K562 (cell line): Measurements from ENCODE around the gene EOGT. TPM values are rescaled to one million over a fixed set of nuclear protein-coding genes. Genes with fewer than 3 reads are reported as not detected.

Experiments used
- ATAC-seq: fragments of 200-7000 bp; cut with Tn5 transposase; 3 replicates; pipeline ENCODE4 v1.9.1; 2020; ENCODE audit warnings: moderate library complexity
- BruUV-seq: library from RNA; stranded (reverse); fragments of 400-500 nt; replicated peaks from 2 replicates; lab custom pipeline; 2021; lab: Mats Ljungman, UMichigan
- CTCF ChIA-PET: fragments of 300-600 bp; formaldehyde crosslinking; extraction: SDS; loops from one replicate; lab custom pipeline; 2021; ENCODE audit warnings: low intra/inter-chr PET ratio; lab: Yijun Ruan, JAX
- POLR2A ChIA-PET: fragments of 300-600, 350-650 bp; sonication (Branson Sonifier 250); formaldehyde crosslinking; extraction: SDS; loops from one replicate; lab custom pipeline; 2021; ENCODE audit warnings: antibody characterized with exemption, inconsistent platforms; lab: Yijun Ruan, JAX
- DNase-seq, 4 experiments: peaks; one replicate each; pipeline versions ENCODE4 v3.0.0 to v3.0.0-alpha.2; 2011 to 2018; ENCODE audit warnings: low spot score in 3 of 4, mixed read lengths in 3 of 4; ENCODE audit errors: extremely low read depth in 1 of 4
- FAIRE-seq: peaks from 2 replicates; lab custom pipeline; 2011; peaks lifted over from hg19 to GRCh38; lab: Jason Lieb, UNC
- H2AFZ ChIP-seq: 2 replicates; pipeline ENCODE4 v1.6.0; 2011; ENCODE audit warnings: low read depth, low read length, control low read depth, inconsistent platforms
- H3K27ac ChIP-seq: fragments of 200-600 bp; 3 replicates; pipeline ENCODE4 v1.8.0; 2011; ENCODE audit warnings: low read depth, mild to moderate bottlenecking, control low read depth, inconsistent platforms, low read length, moderate library complexity, mixed read lengths; ENCODE audit errors: extremely low read depth
- H3K27me3 ChIP-seq, 2 experiments: fragments of 300-600 bp in 1 of 2; 2 replicates in 1 of 2; 3 replicates in 1 of 2; pipeline versions ENCODE4 v1.6.0 to v1.8.0; 2011; ENCODE audit warnings: inconsistent platforms in 2 of 2, low read length in 2 of 2, mild to moderate bottlenecking in 1 of 2, mixed read lengths in 1 of 2, moderate library complexity in 1 of 2; ENCODE audit not compliant: control insufficient read depth in 2 of 2, insufficient read depth in 2 of 2
- H3K36me3 ChIP-seq: fragments of 300-600 bp; 3 replicates; pipeline ENCODE4 v1.8.0; 2011; ENCODE audit warnings: mild to moderate bottlenecking, low read length, inconsistent platforms; ENCODE audit not compliant: control insufficient read depth, insufficient read depth
- H3K4me1 ChIP-seq, 2 experiments: fragments of 200-600 bp in 1 of 2; replicated peaks in 1 of 2; 2 replicates in 1 of 2; 3 replicates in 1 of 2; pipeline versions ENCODE4 v1.5.1 to v1.8.0; 2011; ENCODE audit warnings: inconsistent platforms in 2 of 2, low read length in 2 of 2, mild to moderate bottlenecking in 1 of 2, mixed read lengths in 1 of 2, moderate library complexity in 1 of 2; ENCODE audit not compliant: control insufficient read depth in 2 of 2, insufficient read depth in 2 of 2
- H3K4me2 ChIP-seq: 2 replicates; pipeline ENCODE4 v1.6.1; 2011; ENCODE audit warnings: low read length, control low read depth, inconsistent platforms, mixed read lengths; ENCODE audit not compliant: insufficient read depth
- H3K4me3 ChIP-seq: fragments of 200-600 bp; sonication (generic), shearing (Covaris generic); 2 replicates; pipeline ENCODE4 v1.5.1; 2016; ENCODE audit warnings: control low read depth, inconsistent platforms
- H3K79me2 ChIP-seq: fragments of 200-600 bp; 3 replicates; pipeline ENCODE4 v1.8.0; 2011; ENCODE audit warnings: low read length, inconsistent platforms; ENCODE audit not compliant: control insufficient read depth, insufficient read depth
- H3K9ac ChIP-seq, 2 experiments: 2 replicates each; pipeline versions ENCODE4 v1.6.0 to v1.6.1; 2011; ENCODE audit warnings: low read depth in 2 of 2, low read length in 2 of 2, control low read depth in 1 of 2, inconsistent platforms in 1 of 2, mild to moderate bottlenecking in 1 of 2, mixed read lengths in 1 of 2; ENCODE audit not compliant: insufficient read depth in 1 of 2
- H3K9me1 ChIP-seq: one replicate; pipeline ENCODE4 v1.6.0; 2011; ENCODE audit warnings: inconsistent platforms, mild to moderate bottlenecking, low read length, moderate library complexity; ENCODE audit not compliant: control insufficient read depth, insufficient read depth
- H3K9me3 ChIP-seq: replicated peaks from 2 replicates; pipeline ENCODE4 v1.5.1; 2011; ENCODE audit warnings: low read depth, low read length, inconsistent platforms; ENCODE audit not compliant: control insufficient read depth, insufficient read depth
- H4K20me1 ChIP-seq: replicated peaks from 2 replicates; pipeline ENCODE4 v1.6.1; 2011; ENCODE audit warnings: low read length, inconsistent platforms, mixed read lengths; ENCODE audit not compliant: control insufficient read depth, insufficient read depth
- CAMTA2 ChIP-seq: fragments of 250-450 bp; sonication (Bioruptor Pico); conservative IDR thresholded peaks from 2 replicates; pipeline ENCODE4 v1.5.1; 2022
- CXXC5 ChIP-seq: fragments of 250-450 bp; sonication (Bioruptor Pico); IDR thresholded peaks from 2 replicates; pipeline ENCODE4 v1.8.0; 2022; ENCODE audit warnings: inconsistent platforms, mild to moderate bottlenecking, moderate library complexity
- ERF ChIP-seq: fragments of 450-650 bp; formaldehyde crosslinking; IDR thresholded peaks from 2 replicates; pipeline ENCODE4 v1.4.0; 2020; ENCODE audit warnings: mild to moderate bottlenecking, mixed read lengths
- FIP1L1 ChIP-seq: fragments of 200-400 bp; formaldehyde crosslinking; IDR thresholded peaks from 2 replicates; pipeline ENCODE4 v1.6.1; 2018; ENCODE audit warnings: mild to moderate bottlenecking, low read depth, low read length; ENCODE audit not compliant: poor library complexity, severe bottlenecking
- FOXA3 ChIP-seq, 2 experiments: fragments of 450-650 bp in 1 of 2; sonication (generic) in 1 of 2; formaldehyde crosslinking; IDR thresholded peaks in 1 of 2; conservative IDR thresholded peaks in 1 of 2; 2 replicates each; pipeline versions ENCODE4 v1.4.0 to v1.8.0; 2020 to 2022; ENCODE audit warnings: mild to moderate bottlenecking in 2 of 2, missing genetic modification reagents in 1 of 2
- FUS ChIP-seq: fragments of 200-400 bp; formaldehyde crosslinking; optimal IDR thresholded peaks from 2 replicates; pipeline ENCODE3; 2017; ENCODE audit warnings: low read depth, low read length
- KDM5B ChIP-seq: fragments of 200-600 bp; sonication (generic); IDR thresholded peaks from 2 replicates; pipeline ENCODE4 v1.6.1; 2012; ENCODE audit warnings: low read depth, mild to moderate bottlenecking, moderate library complexity, low read length, control low read depth, inconsistent platforms; ENCODE audit not compliant: insufficient replicate concordance
- LCOR ChIP-seq: sonication (generic); formaldehyde crosslinking; IDR thresholded peaks from 2 replicates; pipeline ENCODE4 v1.8.0; 2022; ENCODE audit warnings: mild to moderate bottlenecking, missing genetic modification reagents
- MAFG ChIP-seq: fragments of 450-650 bp; conservative IDR thresholded peaks from 2 replicates; pipeline ENCODE4 v1.6.1; 2016; ENCODE audit warnings: missing genetic modification characterization, missing compliant biosample characterization
- SIN3B ChIP-seq: fragments of 450-650 bp; IDR thresholded peaks from 2 replicates; pipeline ENCODE4 v1.6.1; 2017; ENCODE audit warnings: low read depth, mild to moderate bottlenecking, moderate library complexity
- SNRNP70 ChIP-seq: fragments of 200-400 bp; formaldehyde crosslinking; optimal IDR thresholded peaks from 2 replicates; pipeline ENCODE3; 2017; ENCODE audit warnings: low read depth, low read length
- TOE1 ChIP-seq, 2 experiments: fragments of 450-650 bp in 1 of 2; sonication (generic) in 1 of 2; formaldehyde crosslinking in 1 of 2; IDR thresholded peaks; 2 replicates each; pipeline versions ENCODE4 v1.7.1 to v1.8.0; 2016 to 2022; ENCODE audit warnings: borderline replicate concordance in 2 of 2, mild to moderate bottlenecking in 2 of 2, antibody characterized with exemption in 1 of 2, inconsistent platforms in 1 of 2, low read depth in 1 of 2, missing genetic modification reagents in 1 of 2, moderate library complexity in 1 of 2
- ZNF507 ChIP-seq: conservative IDR thresholded peaks from 2 replicates; pipeline ENCODE4 v1.6.1; 2017; ENCODE audit warnings: missing genetic modification characterization, missing compliant biosample characterization
- ZNF561 ChIP-seq: fragments of 450-650 bp; formaldehyde crosslinking; conservative IDR thresholded peaks from 2 replicates; pipeline ENCODE4 v1.4.0; 2020; ENCODE audit warnings: mild to moderate bottlenecking, moderate library complexity
- ZNF785 ChIP-seq: fragments of 250-450 bp; sonication (Bioruptor Pico); IDR thresholded peaks from 2 replicates; pipeline ENCODE4 v1.4.0; 2020; ENCODE audit warnings: mild to moderate bottlenecking
- in situ Hi-C: fragments of 300-500 bp; cut with MboI; formaldehyde crosslinking; loops from 4 replicates; pipeline ENCODE4 v1.15.0; 2018; ENCODE audit warnings: inconsistent platforms, mixed read lengths
- intact Hi-C: fragments of 100-400 bp; cut with micrococcal nuclease; formaldehyde crosslinking; loops from 2 replicates; pipeline ENCODE4 v1.14.2; 2022
- polyA plus RNA-seq, 8 experiments: library from polyadenylated mRNA; depleted of rRNA in 4 of 8; stranded (reverse) in 5 of 8; unstranded in 3 of 8; fragments of >200 nt; fragmentation: Nextera tagmentation in 2 of 8; fragmentation: Illumina TruSeq in 1 of 8; extraction: Ambion mirVana in 2 of 8; extraction: Trizol in 1 of 8; gene quantifications; 2 replicates each; pipeline versions ENCODE4 v1.2.1 to v1.2.3, GENCODE V29; 2011 to 2014; ENCODE audit warnings: inconsistent platforms in 1 of 8, missing spikeins in 1 of 8
- total RNA-seq, 7 experiments: library from RNA; depleted of rRNA in 6 of 7; stranded (reverse); fragments of >200 nt in 6 of 7; fragmentation: Illumina TruSeq in 2 of 7; extraction: Trizol in 2 of 7; gene quantifications; 2 replicates each; pipeline versions ENCODE4 v1.2.1 to v1.2.3, GENCODE V29; 2011 to 2021; ENCODE audit warnings: low replicate concordance in 1 of 7
- TF ChIP-seq, protein P1 (sequence below): fragments of 200-800 bp; sonication (Bioruptor generic); IDR thresholded peaks from 2 replicates; pipeline ENCODE4 v1.6.1; 2017; ENCODE audit warnings: missing genetic modification characterization, missing compliant biosample characterization
- TF ChIP-seq, protein P2 (sequence below), 2 experiments: fragments of 250-450 bp in 1 of 2; fragments of 450-650 bp in 1 of 2; sonication (Bioruptor Pico) in 1 of 2; IDR thresholded peaks; 2 replicates each; pipeline versions ENCODE4 v1.6.1 to v1.8.0; 2016 to 2021; ENCODE audit warnings: mild to moderate bottlenecking in 2 of 2, moderate library complexity in 2 of 2, missing compliant biosample characterization in 1 of 2, missing genetic modification characterization in 1 of 2
- TF ChIP-seq, protein P3 (sequence below): sonication (generic); formaldehyde crosslinking; IDR thresholded peaks from 2 replicates; pipeline ENCODE4 v1.9.0; 2022; ENCODE audit warnings: mild to moderate bottlenecking, missing genetic modification reagents
- TF ChIP-seq, protein P4 (sequence below): fragments of 200-800 bp; sonication (Bioruptor generic); IDR thresholded peaks from 2 replicates; pipeline ENCODE4 v1.6.1; 2017; ENCODE audit warnings: missing genetic modification characterization, missing compliant biosample characterization

The EOGT gene
- total and polyA plus RNA-seq, 9 of the 15 experiments (the other 6 are each of a cell fraction or from before 2014, with no cell fraction given), result 3.6 to 17.9 (median 7.4) TPM

DNA sequence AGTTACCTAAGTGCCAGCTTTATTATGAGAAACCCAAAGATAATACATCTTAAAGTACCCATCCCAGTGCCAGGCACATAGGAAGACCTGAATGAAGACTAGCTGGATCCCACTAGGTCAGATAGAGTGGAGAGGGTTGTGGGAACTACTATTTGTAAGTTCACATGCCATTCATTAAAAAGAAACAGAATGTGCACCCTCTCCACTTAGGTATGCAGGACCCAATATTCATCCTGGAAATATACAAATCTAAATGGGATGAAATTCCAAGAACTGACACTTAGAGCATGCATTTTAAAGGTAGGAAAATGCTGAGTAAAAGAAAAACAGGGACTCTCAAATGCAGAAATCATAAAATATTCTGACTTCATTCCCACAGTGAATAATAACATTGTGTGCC lies 14.3 kb downstream of the EOGT start:
- H4K20me1 ChIP-seq, result no peaks in the 10 kb centered on the region
- H3K9me3 ChIP-seq, result no peaks in the 10 kb centered on the region
- DNase-seq (no peak), FAIRE-seq (no peak), ATAC-seq (no peak)
- H3K4me2 ChIP-seq, result no peak overlapping the region
- CTCF ChIA-PET, result no interaction called here
- in situ Hi-C loops, result no loop called here
- H3K4me1 ChIP-seq, result peaks cover 3 to 4% of the 10 kb centered on the region in 2 experiments; a peak in 2 of 5 replicates
- H3K9me1 ChIP-seq, result no peaks in the 10 kb centered on the region
- POLR2A ChIA-PET, result no interaction called here
- intact Hi-C loops, result no loop called here
- no TSS peak for BruUV-seq
- no peak overlapping the region for H2AFZ ChIP-seq
- peaks cover 35% of the 10 kb centered on the region; the same call in 1 of the 3 replicates for H3K36me3 ChIP-seq
- no peak overlapping the region for H3K27ac ChIP-seq
- no peaks in the 10 kb centered on the region for H3K79me2 ChIP-seq
- H3K4me3 ChIP-seq, result no peak overlapping the region
- H3K9ac ChIP-seq, result no peak overlapping the region
- no peaks in the 10 kb centered on the region for H3K27me3 ChIP-seq
- no peak for TF ChIP-seq FOXA3 (CRISPR knock-in tag; conservative IDR thresholded peaks at IDR 0.05 in 1 of 2, IDR thresholded peaks at IDR 0.05 in 1 of 2)
- no peak for TF ChIP-seq SNRNP70
- TF ChIP-seq, protein P1, sequence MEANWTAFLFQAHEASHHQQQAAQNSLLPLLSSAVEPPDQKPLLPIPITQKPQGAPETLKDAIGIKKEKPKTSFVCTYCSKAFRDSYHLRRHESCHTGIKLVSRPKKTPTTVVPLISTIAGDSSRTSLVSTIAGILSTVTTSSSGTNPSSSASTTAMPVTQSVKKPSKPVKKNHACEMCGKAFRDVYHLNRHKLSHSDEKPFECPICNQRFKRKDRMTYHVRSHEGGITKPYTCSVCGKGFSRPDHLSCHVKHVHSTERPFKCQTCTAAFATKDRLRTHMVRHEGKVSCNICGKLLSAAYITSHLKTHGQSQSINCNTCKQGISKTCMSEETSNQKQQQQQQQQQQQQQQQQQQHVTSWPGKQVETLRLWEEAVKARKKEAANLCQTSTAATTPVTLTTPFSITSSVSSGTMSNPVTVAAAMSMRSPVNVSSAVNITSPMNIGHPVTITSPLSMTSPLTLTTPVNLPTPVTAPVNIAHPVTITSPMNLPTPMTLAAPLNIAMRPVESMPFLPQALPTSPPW, result no peak
- no peak for TF ChIP-seq TOE1 (IDR thresholded peaks at IDR 0.05; ENCODE audit: borderline replicate concordance)
- TF ChIP-seq TOE1 (CRISPR knock-in tag; IDR thresholded peaks at IDR 0.05; ENCODE audit: borderline replicate concordance, low read depth), result no peak
- no peak for TF ChIP-seq LCOR (CRISPR knock-in tag)
- no peak for TF ChIP-seq FUS
- no peak for TF ChIP-seq MAFG (tag)
- no peak for TF ChIP-seq ZNF785
- no peak for TF ChIP-seq SIN3B
- TF ChIP-seq, protein P2, sequence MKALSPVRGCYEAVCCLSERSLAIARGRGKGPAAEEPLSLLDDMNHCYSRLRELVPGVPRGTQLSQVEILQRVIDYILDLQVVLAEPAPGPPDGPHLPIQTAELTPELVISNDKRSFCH (CRISPR knock-in tag; IDR thresholded peaks at IDR 0.05), result no peak
- TF ChIP-seq, protein P2 (tag; IDR thresholded peaks at IDR 0.05), result no peak
- TF ChIP-seq ZNF561 (CRISPR knock-in tag), result no peak
- no peak for TF ChIP-seq CXXC5 (CRISPR knock-in tag)
- no peak for TF ChIP-seq FIP1L1
- TF ChIP-seq, protein P3, sequence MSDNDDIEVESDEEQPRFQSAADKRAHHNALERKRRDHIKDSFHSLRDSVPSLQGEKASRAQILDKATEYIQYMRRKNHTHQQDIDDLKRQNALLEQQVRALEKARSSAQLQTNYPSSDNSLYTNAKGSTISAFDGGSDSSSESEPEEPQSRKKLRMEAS (CRISPR knock-in tag), result no peak
- TF ChIP-seq KDM5B, result no peak
- TF ChIP-seq ZNF507 (tag), result no peak
- TF ChIP-seq ERF (CRISPR knock-in tag), result no peak
- no peak for TF ChIP-seq CAMTA2 (CRISPR knock-in tag)
- TF ChIP-seq, protein P4, sequence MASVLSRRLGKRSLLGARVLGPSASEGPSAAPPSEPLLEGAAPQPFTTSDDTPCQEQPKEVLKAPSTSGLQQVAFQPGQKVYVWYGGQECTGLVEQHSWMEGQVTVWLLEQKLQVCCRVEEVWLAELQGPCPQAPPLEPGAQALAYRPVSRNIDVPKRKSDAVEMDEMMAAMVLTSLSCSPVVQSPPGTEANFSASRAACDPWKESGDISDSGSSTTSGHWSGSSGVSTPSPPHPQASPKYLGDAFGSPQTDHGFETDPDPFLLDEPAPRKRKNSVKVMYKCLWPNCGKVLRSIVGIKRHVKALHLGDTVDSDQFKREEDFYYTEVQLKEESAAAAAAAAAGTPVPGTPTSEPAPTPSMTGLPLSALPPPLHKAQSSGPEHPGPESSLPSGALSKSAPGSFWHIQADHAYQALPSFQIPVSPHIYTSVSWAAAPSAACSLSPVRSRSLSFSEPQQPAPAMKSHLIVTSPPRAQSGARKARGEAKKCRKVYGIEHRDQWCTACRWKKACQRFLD (CRISPR knock-in tag), result no peak
